ENCODE measurements around the gene IL5.

- no peak for TF ChIP-seq CTCF (IDR thresholded peaks at IDR 0.05)
- TF ChIP-seq POLR2A (IDR thresholded peaks at IDR 0.05), result no peak
- no peak for TF ChIP-seq EP300 (IDR thresholded peaks at IDR 0.05)
Observed at GRCh38 chr5:132510076-132510475, 33.2 kb downstream of the IL5 start.
